OCI-LY1 (cell line): Measurements from ENCODE around the gene PCDHGA9.
A peak's percentile ranks its signal among the peaks of the same experiment; 100 is the strongest.

Source experiments
- H2AFZ ChIP-seq: fragments of 200-600 bp; sonication (generic), shearing (Covaris generic); 2 replicates; pipeline ENCODE4 v1.6.0; 2014; ENCODE audit warnings: antibody characterized with exemption, mild to moderate bottlenecking, low read length
- H3F3A ChIP-seq: fragments of 200-600 bp; sonication (generic), shearing (Covaris generic); 2 replicates; pipeline ENCODE4 v1.6.0; 2014; ENCODE audit warnings: mild to moderate bottlenecking, antibody characterized with exemption, low read length, moderate library complexity; ENCODE audit not compliant: insufficient read depth
- H3K27ac ChIP-seq: fragments of 200-600 bp; sonication (generic); 2 replicates; pipeline ENCODE4 v1.5.1; 2014; ENCODE audit warnings: low read length, mixed run types, mild to moderate bottlenecking, low read depth; ENCODE audit not compliant: poor library complexity, severe bottlenecking
- H3K27me3 ChIP-seq: fragments of 200-600 bp; sonication (generic); 2 replicates; pipeline ENCODE4 v1.6.0; 2014; ENCODE audit warnings: antibody characterized with exemption, mild to moderate bottlenecking, low read length, moderate library complexity; ENCODE audit not compliant: insufficient read depth
- H3K36me3 ChIP-seq: fragments of 200-600 bp; sonication (generic); 2 replicates; pipeline ENCODE4 v1.6.1; 2014; ENCODE audit warnings: mild to moderate bottlenecking, antibody characterized with exemption, low read length, moderate library complexity, mixed read lengths; ENCODE audit not compliant: insufficient read depth
- H3K4me1 ChIP-seq: fragments of 200-600 bp; sonication (generic); 2 replicates; pipeline ENCODE4 v1.5.1; 2014; ENCODE audit warnings: mild to moderate bottlenecking, low read length, moderate library complexity; ENCODE audit not compliant: insufficient read depth, severe bottlenecking
- H3K4me2 ChIP-seq: fragments of 200-600 bp; sonication (generic), shearing (Covaris generic); 2 replicates; pipeline ENCODE4 v1.6.1; 2014; ENCODE audit warnings: low read length
- H3K4me3 ChIP-seq: fragments of 200-600 bp; sonication (generic); 2 replicates; pipeline ENCODE4 v1.5.1; 2014; ENCODE audit warnings: low read length, low read depth, mild to moderate bottlenecking, mixed read lengths; ENCODE audit not compliant: poor library complexity, severe bottlenecking
- H3K79me2 ChIP-seq: fragments of 200-600 bp; shearing (Covaris generic); 2 replicates; pipeline ENCODE4 v1.6.1; 2016; ENCODE audit warnings: mixed run types, low read length, mixed read lengths; ENCODE audit not compliant: insufficient read depth
- H3K9ac ChIP-seq: fragments of 200-600 bp; sonication (generic), shearing (Covaris generic); 2 replicates; pipeline ENCODE4 v1.6.1; 2014; ENCODE audit warnings: mild to moderate bottlenecking, low read length, mixed read lengths
- H3K9me2 ChIP-seq: fragments of 200-600 bp; sonication (generic), shearing (Covaris generic); 2 replicates; pipeline ENCODE4 v1.6.1; 2014; ENCODE audit warnings: low read depth, mild to moderate bottlenecking, low read length, mixed read lengths
- H3K9me3 ChIP-seq: fragments of 200-600 bp; shearing (Covaris generic); 2 replicates; pipeline ENCODE4 v1.6.1; 2014; ENCODE audit warnings: low read length, mixed read lengths
- H4K20me1 ChIP-seq: fragments of 200-600 bp; sonication (generic), shearing (Covaris generic); 2 replicates; pipeline ENCODE4 v1.6.0; 2016; ENCODE audit warnings: mild to moderate bottlenecking, low read length; ENCODE audit not compliant: insufficient read depth
- CTCF ChIP-seq: fragments of 200-600 bp; sonication (generic), shearing (Covaris generic); IDR thresholded peaks from 2 replicates; pipeline ENCODE4 v1.5.1; 2017; ENCODE audit warnings: mild to moderate bottlenecking, antibody characterized with exemption, low read length, moderate library complexity, mixed read lengths
- EZH2 ChIP-seq: fragments of 200-600 bp; sonication (generic), shearing (Covaris generic); IDR thresholded peaks from 2 replicates; pipeline ENCODE4 v1.8.0; 2017; ENCODE audit warnings: borderline replicate concordance, mixed run types, mild to moderate bottlenecking, antibody characterized with exemption, low read length, moderate library complexity, mixed read lengths

PCDHGA9 gene

GRCh38 chr5:141402553-141403243 is at the start of gene PCDHGA9:
Gene PCDHGA9, plus strand, starts transcription at chr5:141402778. Its CDS starts 175 bp downstream, at chr5:141402953.
- Histone ChIP-seq H3K36me3 (no peaks in the 10 kb centered on the region), H4K20me1 (no peaks in the 10 kb centered on the region), H3K4me3 (no peak within 1 kb of the TSS), H3K27me3 (no peaks in the 10 kb centered on the region), H3K79me2 (no peaks in the 10 kb centered on the region), H3K4me2 (no peak within 1 kb of the TSS), H3F3A (no peaks in the 10 kb centered on the region), H3K4me1 (no peaks in the 10 kb centered on the region), H3K9me3 (peaks cover 5% of the 10 kb centered on the region; the same call in 1 of the 2 replicates), H3K9me2 (no peaks in the 10 kb centered on the region), H2AFZ (no peak within 1 kb of the TSS), H3K27ac (no peak within 1 kb of the TSS), H3K9ac (no peak within 1 kb of the TSS)
- TF ChIP-seq EZH2 (no peak), CTCF (no peak)

DNA sequence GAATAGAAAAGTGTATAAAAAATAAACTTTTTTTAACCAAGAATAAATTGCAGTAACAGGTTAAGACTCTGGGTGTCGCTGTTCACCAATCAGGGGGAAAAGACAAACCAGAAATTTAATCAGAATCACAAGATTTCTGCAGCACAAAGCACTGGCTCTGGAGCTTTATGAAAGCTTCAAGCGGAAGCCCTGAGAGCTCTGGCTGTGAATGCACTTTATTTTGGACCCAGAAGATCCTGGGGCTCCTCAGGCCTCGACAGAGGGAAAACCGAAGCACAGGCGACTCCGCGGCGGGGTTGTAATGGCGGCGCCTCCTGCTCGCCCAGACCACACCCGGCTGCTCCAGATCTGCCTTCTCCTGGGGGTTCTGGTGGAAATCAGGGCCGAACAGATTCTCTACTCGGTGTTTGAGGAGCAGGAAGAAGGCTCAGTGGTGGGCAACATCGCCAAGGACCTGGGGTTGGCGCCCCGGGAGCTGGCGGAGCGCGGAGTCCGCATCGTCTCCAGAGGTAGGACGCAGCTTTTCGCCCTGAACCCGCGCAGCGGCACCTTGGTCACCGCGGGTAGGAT is 47.6 kb upstream of the PCDHGA9 start, which contains the start of gene PCDHGA4:
TSS of gene PCDHGA4 (plus strand) at position 122 of the 570 bp plus-strand sequence. CDS start at position 209, 87 bp downstream.
- no peaks in the 10 kb centered on the region for H3K27me3 ChIP-seq
- peaks cover 38% of the 10 kb centered on the region for H3K9me3 ChIP-seq
- TF ChIP-seq CTCF (peak; percentile 48), EZH2 (no peak)
- H3K79me2 ChIP-seq = no peaks in the 10 kb centered on the region
- H2AFZ ChIP-seq = no peak within 1 kb of the TSS
- peaks cover 6% of the 10 kb centered on the region for H3K4me1 ChIP-seq
- H3K36me3 ChIP-seq = peaks cover 23% of the 10 kb centered on the region
- H3K4me3 ChIP-seq = peak within 1 kb of the TSS; percentile 47
- H3K27ac ChIP-seq = no peak within 1 kb of the TSS
- H4K20me1 ChIP-seq = no peaks in the 10 kb centered on the region
- H3K4me2 ChIP-seq = peak within 1 kb of the TSS; percentile 33; the same call in 1 of the 2 replicates
- H3K9me2 ChIP-seq = no peaks in the 10 kb centered on the region
- no peaks in the 10 kb centered on the region for H3F3A ChIP-seq
- no peak within 1 kb of the TSS for H3K9ac ChIP-seq

- H3K4me1 ChIP-seq = peaks cover 3% of the 10 kb centered on the region
- H3K9ac ChIP-seq = no peak overlapping the region
- H3K27me3 ChIP-seq = no peaks in the 10 kb centered on the region
- H3K4me3 ChIP-seq = no peak overlapping the region
- peaks cover 21% of the 10 kb centered on the region for H3K36me3 ChIP-seq
- H3K27ac ChIP-seq = no peak overlapping the region
- no peaks in the 10 kb centered on the region for H3K9me2 ChIP-seq
- TF ChIP-seq CTCF (no peak), EZH2 (no peak)
- H4K20me1 ChIP-seq = no peaks in the 10 kb centered on the region
- peaks cover 44% of the 10 kb centered on the region for H3K9me3 ChIP-seq
- H3F3A ChIP-seq = no peaks in the 10 kb centered on the region
- H3K79me2 ChIP-seq = no peaks in the 10 kb centered on the region
- no peak overlapping the region for H3K4me2 ChIP-seq
- H2AFZ ChIP-seq = no peak overlapping the region
Measured at GRCh38 chr5:141355641-141356040, 46.9 kb upstream of the PCDHGA9 start.
